Stimulated activated naive CD8-positive, alpha-beta T cell treated with anti-CD3 and anti-CD28 coated beads, Interleukin-15, Interleukin-2, amounts not matched to agents 100 U/mL and 50 U/mL, for 24 hours (primary cell): ENCODE results near the gene PDGFB.

ENCODE experiments used
- ATAC-seq: fragments of 150-1000 bp; cut with Tn5 transposase; one replicate; pipeline ENCODE4 v1.10.0; 2021
- DNase-seq: peaks from one replicate; pipeline ENCODE4 v3.0.0; 2021

The PDGFB gene

GRCh38 chr22:39276440-39277141 is 31.8 kb upstream of the PDGFB start:
- no peak for DNase-seq
- ATAC-seq, result no peak

- DNase-seq (no peak), ATAC-seq (no peak)
Measured at GRCh38 chr22:39275814-39276439, 31.1 kb upstream of the PDGFB start.

GRCh38 chr22:39273950-39274887 is 29.4 kb upstream of the PDGFB start:
- DNase-seq (no peak), ATAC-seq (no peak)

GRCh38 chr22:39270792-39271191 is 26.0 kb upstream of the PDGFB start:
- no peak for DNase-seq
- no peak for ATAC-seq

GRCh38 chr22:39270280-39270679 is 25.5 kb upstream of the PDGFB start:
- ATAC-seq, result no peak
- no peak for DNase-seq

- ATAC-seq (no peak), DNase-seq (no peak)
Measured at GRCh38 chr22:39269095-39269790, 24.5 kb upstream of the PDGFB start.

GRCh38 chr22:39268645-39269044 is 23.9 kb upstream of the PDGFB start:
- no peak for ATAC-seq

GRCh38 chr22:39267974-39268373 is 23.2 kb upstream of the PDGFB start:
- no peak for DNase-seq
- no peak for ATAC-seq

More at GRCh38 chr22:39268645-39269044, 23.9 kb upstream of the PDGFB start:
- DNase-seq, result no peak

- ATAC-seq (peak; percentile 87), DNase-seq (peak; percentile 53)
Measured at GRCh38 chr22:39266398-39267030, 21.7 kb upstream of the PDGFB start.

- ATAC-seq (no peak), DNase-seq (no peak)
Measured at GRCh38 chr22:39265143-39265886, 20.5 kb upstream of the PDGFB start.

- DNase-seq, result no peak
- no peak for ATAC-seq
Measured at GRCh38 chr22:39264349-39265038, 19.7 kb upstream of the PDGFB start.

- ATAC-seq (no peak), DNase-seq (no peak)
Measured at GRCh38 chr22:39263626-39264348, 19.0 kb upstream of the PDGFB start.

- ATAC-seq (no peak), DNase-seq (no peak)
Measured at GRCh38 chr22:39259666-39260065, 14.9 kb upstream of the PDGFB start.

- ATAC-seq (no peak), DNase-seq (no peak)
Measured at GRCh38 chr22:39257901-39258475, 13.2 kb upstream of the PDGFB start.

- ATAC-seq (no peak), DNase-seq (no peak)
Measured at GRCh38 chr22:39256979-39257378, 12.2 kb upstream of the PDGFB start.

GRCh38 chr22:39256186-39256552 is 11.4 kb upstream of the PDGFB start:
- ATAC-seq (no peak), DNase-seq (no peak)

- ATAC-seq (no peak), DNase-seq (no peak)
Measured at GRCh38 chr22:39255449-39256185, 10.8 kb upstream of the PDGFB start.

GRCh38 chr22:39254789-39255298 is 10.1 kb upstream of the PDGFB start:
- ATAC-seq, result peak; percentile 62
- DNase-seq, result peak; percentile 61
